Breast epithelium (tissue), 3 donors: ENCODE results near the gene NTN5.

Experiments used
- POLR2A ChIP-seq: fragments of 450-650 bp; IDR thresholded peaks from one replicate; pipeline ENCODE4 v1.6.1; 2016; ENCODE audit warnings: antibody characterized with exemption, mild to moderate bottlenecking, moderate library complexity
- TF ChIP-seq, protein P1 (sequence below), 3 donors: fragments of 450-650 bp; IDR thresholded peaks; one replicate each; pipeline ENCODE4 v1.5.1; 2016 to 2017; ENCODE audit warnings: antibody characterized with exemption in 3 of 3, mild to moderate bottlenecking in 3 of 3, moderate library complexity in 3 of 3

GRCh38 chr19:48624791-48625723 lies 47.8 kb downstream of the NTN5 start:
- TF ChIP-seq, protein P1, sequence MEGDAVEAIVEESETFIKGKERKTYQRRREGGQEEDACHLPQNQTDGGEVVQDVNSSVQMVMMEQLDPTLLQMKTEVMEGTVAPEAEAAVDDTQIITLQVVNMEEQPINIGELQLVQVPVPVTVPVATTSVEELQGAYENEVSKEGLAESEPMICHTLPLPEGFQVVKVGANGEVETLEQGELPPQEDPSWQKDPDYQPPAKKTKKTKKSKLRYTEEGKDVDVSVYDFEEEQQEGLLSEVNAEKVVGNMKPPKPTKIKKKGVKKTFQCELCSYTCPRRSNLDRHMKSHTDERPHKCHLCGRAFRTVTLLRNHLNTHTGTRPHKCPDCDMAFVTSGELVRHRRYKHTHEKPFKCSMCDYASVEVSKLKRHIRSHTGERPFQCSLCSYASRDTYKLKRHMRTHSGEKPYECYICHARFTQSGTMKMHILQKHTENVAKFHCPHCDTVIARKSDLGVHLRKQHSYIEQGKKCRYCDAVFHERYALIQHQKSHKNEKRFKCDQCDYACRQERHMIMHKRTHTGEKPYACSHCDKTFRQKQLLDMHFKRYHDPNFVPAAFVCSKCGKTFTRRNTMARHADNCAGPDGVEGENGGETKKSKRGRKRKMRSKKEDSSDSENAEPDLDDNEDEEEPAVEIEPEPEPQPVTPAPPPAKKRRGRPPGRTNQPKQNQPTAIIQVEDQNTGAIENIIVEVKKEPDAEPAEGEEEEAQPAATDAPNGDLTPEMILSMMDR (IDR thresholded peaks at IDR 0.05) = no peak
- TF ChIP-seq POLR2A = no peak
